HEK293 (cell line): Measurements from ENCODE around the gene SLC25A11.

ENCODE experiments used
- CTCF ChIP-seq: fragments of 450-650 bp; formaldehyde crosslinking; IDR thresholded peaks from 2 replicates; pipeline ENCODE4 v1.5.1; 2016; ENCODE audit warnings: missing biosample characterization, missing genetic modification characterization
- FEZF1 ChIP-seq: fragments of 450-650 bp; formaldehyde crosslinking; IDR thresholded peaks from 2 replicates; pipeline ENCODE4 v1.5.1; 2016; ENCODE audit warnings: missing biosample characterization, missing genetic modification characterization
- SETDB1 ChIP-seq: IDR thresholded peaks from one replicate; pipeline ENCODE4 v1.6.1; 2017; ENCODE audit warnings: mild to moderate bottlenecking, low read length, moderate library complexity, mixed read lengths; ENCODE audit not compliant: insufficient read length
- ZBTB21 ChIP-seq: fragments of 450-650 bp; formaldehyde crosslinking; IDR thresholded peaks from 2 replicates; pipeline ENCODE4 v1.5.1; 2017; ENCODE audit warnings: missing biosample characterization, missing genetic modification characterization
- ZBTB49 ChIP-seq: fragments of 450-650 bp; formaldehyde crosslinking; IDR thresholded peaks from 2 replicates; pipeline ENCODE4 v1.5.1; 2016; ENCODE audit warnings: missing biosample characterization, missing genetic modification characterization, low read depth
- ZFP41 ChIP-seq: fragments of 450-650 bp; formaldehyde crosslinking; IDR thresholded peaks from 2 replicates; pipeline ENCODE4 v1.5.1; 2016; ENCODE audit warnings: missing biosample characterization, missing genetic modification characterization, borderline replicate concordance
- ZNF133 ChIP-seq: fragments of 450-650 bp; formaldehyde crosslinking; IDR thresholded peaks from 2 replicates; pipeline ENCODE4 v1.5.1; 2016; ENCODE audit warnings: missing biosample characterization, missing genetic modification characterization
- ZNF449 ChIP-seq: fragments of 450-650 bp; formaldehyde crosslinking; IDR thresholded peaks from 2 replicates; pipeline ENCODE4 v1.5.1; 2017; ENCODE audit warnings: missing biosample characterization, mild to moderate bottlenecking, missing genetic modification characterization, moderate library complexity

- TF ChIP-seq ZFP41 (no peak), ZNF449 (tag by site-specific recombination) (no peak), CTCF (tag by site-specific recombination) (no peak), SETDB1 (no peak), ZNF133 (tag by site-specific recombination) (no peak), ZBTB49 (tag by site-specific recombination) (no peak), FEZF1 (tag by site-specific recombination) (no peak), ZBTB21 (tag by site-specific recombination) (no peak)
These were observed 4.3 kb upstream of the SLC25A11 start for GRCh38 chr17:4944163-4944553.
